ENCODE results near the gene LCOR. TPM values are rescaled to one million over a fixed set of nuclear protein-coding genes. Genes with fewer than 3 reads are reported as not detected.

LCOR gene
- total RNA-seq, 4 donors from 2014 or later, result 47.2 to 86.4 (median 60.0) TPM

GRCh38 chr10:96850825-96851224 is 18.7 kb downstream of the LCOR start:
- Histone ChIP-seq H3K27ac (peak overlapping the region in 3 of 4 donors; percentile 38 to 57 (median 52)), H3K4me3 (no peak overlapping the region), H3K9me3 (no peaks in the 10 kb centered on the region), H3K36me3 (no peaks in the 10 kb centered on the region), H3K4me1 (peaks cover 6 to 18% (median 8%) of the 10 kb centered on the region in 4 donors), H3K27me3 (no peaks in the 10 kb centered on the region)
- WGBS, 2 donors (ENCODE audit: low coverage in 1 of 2), result 75 to 90% methylated on average over 2 to 3 of the region's 3 CpGs
- no peak for TF ChIP-seq CTCF (IDR thresholded peaks at IDR 0.05)
- peak in 1 of 3 donors; percentile 72 for TF ChIP-seq POLR2AphosphoS5 (IDR thresholded peaks at IDR 0.05)
- intact Hi-C loops (cut with DNase I; ENCODE audit: low total_unique reads), result no loop called here
- in situ Hi-C loops (cut with MboI; ENCODE audit: low pct_ligation_motif_present in 1 of 4, low pct_unique_long_range_greater_than_20kb in 1 of 4, low sequenced_read_pairs in 3 of 4), result loop anchor here in 1 of 4 donors (10.0 kb wide), 1 partner anchor 64 kb away; no protein-coding TSS in a partner anchor
- no peak for DNase-seq

GRCh38 chr10:96851281-96851680 is 19.2 kb downstream of the LCOR start:
- Histone ChIP-seq H3K9me3 (no peaks in the 10 kb centered on the region), H3K27me3 (no peaks in the 10 kb centered on the region), H3K4me1 (peaks cover 3 to 16% (median 7%) of the 10 kb centered on the region in 4 donors), H3K4me3 (no peak overlapping the region), H3K27ac (peak overlapping the region in 3 of 4 donors; percentile 31 to 57 (median 52)), H3K36me3 (no peaks in the 10 kb centered on the region)
- in situ Hi-C loops (cut with MboI; ENCODE audit: low pct_ligation_motif_present in 1 of 4, low pct_unique_long_range_greater_than_20kb in 1 of 4, low sequenced_read_pairs in 3 of 4) (loop anchor here in 1 of 4 donors (10.0 kb wide), 1 partner anchor 64 kb away; no protein-coding TSS in a partner anchor), intact Hi-C loops (cut with DNase I; ENCODE audit: low total_unique reads) (no loop called here)
- DNase-seq, result no peak
- 51 to 57% methylated on average over 6 of the region's 6 CpGs for WGBS, 2 donors (ENCODE audit: low coverage in 1 of 2)
- TF ChIP-seq CTCF (IDR thresholded peaks at IDR 0.05), result no peak
- TF ChIP-seq POLR2AphosphoS5 (IDR thresholded peaks at IDR 0.05), result no peak
- TF ChIP-seq POLR2A (IDR thresholded peaks at IDR 0.05), result no peak
- no peak for TF ChIP-seq EP300 (IDR thresholded peaks at IDR 0.05; ENCODE audit: low read depth)

DNA sequence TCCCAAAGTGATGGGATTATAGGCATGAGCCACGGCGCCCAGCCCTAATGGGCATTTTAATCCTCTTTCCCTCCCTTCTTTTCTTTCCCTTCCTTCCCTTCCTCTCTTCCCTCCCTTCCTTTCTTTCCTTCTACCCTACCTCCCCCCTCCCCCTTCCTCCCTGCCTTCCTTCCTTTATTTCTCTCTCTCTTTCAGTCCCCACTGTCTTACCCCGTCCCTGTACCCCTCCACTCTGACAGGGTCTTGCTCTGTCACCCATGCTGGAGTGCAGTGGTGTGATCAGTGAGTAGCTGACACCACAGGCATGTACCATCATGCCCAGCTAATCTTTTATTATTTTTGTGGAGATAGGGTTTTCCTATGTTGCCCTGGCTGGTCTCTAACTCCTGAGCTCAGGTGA is 24.2 kb downstream of the LCOR start:
- in situ Hi-C loops (cut with MboI; ENCODE audit: low pct_ligation_motif_present in 1 of 4, low pct_unique_long_range_greater_than_20kb in 1 of 4, low sequenced_read_pairs in 3 of 4), result loop anchor here in 1 of 4 donors (10.0 kb wide), 1 partner anchor 58 kb away; no protein-coding TSS in a partner anchor
- 97 to 100% methylated on average over 3 of the region's 3 CpGs for WGBS, 2 donors (ENCODE audit: low coverage in 1 of 2)
- H3K27ac ChIP-seq, result no peak overlapping the region
- intact Hi-C loops (cut with DNase I; ENCODE audit: low total_unique reads), result no loop called here
- TF ChIP-seq CTCF (IDR thresholded peaks at IDR 0.05) (no peak), POLR2A (IDR thresholded peaks at IDR 0.05) (no peak), EP300 (IDR thresholded peaks at IDR 0.05; ENCODE audit: low read depth) (no peak), POLR2AphosphoS5 (IDR thresholded peaks at IDR 0.05) (no peak)
- no peaks in the 10 kb centered on the region for H3K9me3 ChIP-seq
- peaks cover 7 to 24% (median 9%) of the 10 kb centered on the region in 4 donors for H3K4me1 ChIP-seq
- H3K4me3 ChIP-seq, result no peak overlapping the region
- no peaks in the 10 kb centered on the region for H3K27me3 ChIP-seq
- H3K36me3 ChIP-seq, result no peaks in the 10 kb centered on the region
- DNase-seq, result no peak

GRCh38 chr10:96857301-96858012 is 25.4 kb downstream of the LCOR start:
- 89% methylated on average over 4 of the region's 4 CpGs for WGBS, 2 donors (ENCODE audit: low coverage in 1 of 2)
- no peaks in the 10 kb centered on the region for H3K36me3 ChIP-seq
- no peaks in the 10 kb centered on the region for H3K9me3 ChIP-seq
- intact Hi-C loops (cut with DNase I; ENCODE audit: low total_unique reads), result no loop called here
- in situ Hi-C loops (cut with MboI; ENCODE audit: low pct_ligation_motif_present in 1 of 4, low pct_unique_long_range_greater_than_20kb in 1 of 4, low sequenced_read_pairs in 3 of 4), result loop anchor here in 1 of 4 donors (10.0 kb wide), 1 partner anchor 57 kb away; no protein-coding TSS in a partner anchor
- peaks cover 7 to 24% (median 9%) of the 10 kb centered on the region in 4 donors for H3K4me1 ChIP-seq
- TF ChIP-seq CTCF (IDR thresholded peaks at IDR 0.05), result no peak
- no peak for TF ChIP-seq POLR2AphosphoS5 (IDR thresholded peaks at IDR 0.05)
- no peak for TF ChIP-seq POLR2A (IDR thresholded peaks at IDR 0.05)
- TF ChIP-seq EP300 (IDR thresholded peaks at IDR 0.05; ENCODE audit: low read depth), result no peak
- no peak overlapping the region for H3K27ac ChIP-seq
- no peak for DNase-seq
- H3K27me3 ChIP-seq, result no peaks in the 10 kb centered on the region
- H3K4me3 ChIP-seq, result no peak overlapping the region
